Measurements from ENCODE around the gene CLK2.

DNA sequence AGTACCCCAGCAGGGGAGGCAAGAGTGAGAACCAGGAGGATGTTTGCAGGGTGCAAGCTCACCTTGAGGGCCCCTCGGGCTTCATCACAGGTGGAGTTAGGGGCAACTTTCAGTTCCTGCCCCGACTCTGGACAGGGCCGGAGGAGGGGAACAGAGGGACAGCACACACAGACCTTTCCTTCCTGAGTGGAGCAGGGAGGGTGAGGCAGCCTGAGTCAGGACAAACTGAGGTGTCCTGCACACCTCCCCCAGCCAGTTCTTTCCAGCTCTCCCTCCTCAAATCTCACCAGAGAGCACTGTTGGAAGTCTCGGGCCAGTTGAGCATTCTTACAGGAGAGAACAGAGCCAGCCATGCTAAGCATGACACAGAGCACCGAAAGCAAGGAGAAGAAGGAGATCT is 19.5 kb downstream of the CLK2 start:
- TF ChIP-seq REST (IDR thresholded peaks at IDR 0.05; ENCODE audit: unreplicated experiment): no peak
- TF ChIP-seq JUNB (IDR thresholded peaks at IDR 0.05; ENCODE audit: unreplicated experiment): no peak
- no peak for TF ChIP-seq EZH2 (IDR thresholded peaks at IDR 0.05; ENCODE audit: low read depth, unreplicated experiment)
- TF ChIP-seq, protein P1, sequence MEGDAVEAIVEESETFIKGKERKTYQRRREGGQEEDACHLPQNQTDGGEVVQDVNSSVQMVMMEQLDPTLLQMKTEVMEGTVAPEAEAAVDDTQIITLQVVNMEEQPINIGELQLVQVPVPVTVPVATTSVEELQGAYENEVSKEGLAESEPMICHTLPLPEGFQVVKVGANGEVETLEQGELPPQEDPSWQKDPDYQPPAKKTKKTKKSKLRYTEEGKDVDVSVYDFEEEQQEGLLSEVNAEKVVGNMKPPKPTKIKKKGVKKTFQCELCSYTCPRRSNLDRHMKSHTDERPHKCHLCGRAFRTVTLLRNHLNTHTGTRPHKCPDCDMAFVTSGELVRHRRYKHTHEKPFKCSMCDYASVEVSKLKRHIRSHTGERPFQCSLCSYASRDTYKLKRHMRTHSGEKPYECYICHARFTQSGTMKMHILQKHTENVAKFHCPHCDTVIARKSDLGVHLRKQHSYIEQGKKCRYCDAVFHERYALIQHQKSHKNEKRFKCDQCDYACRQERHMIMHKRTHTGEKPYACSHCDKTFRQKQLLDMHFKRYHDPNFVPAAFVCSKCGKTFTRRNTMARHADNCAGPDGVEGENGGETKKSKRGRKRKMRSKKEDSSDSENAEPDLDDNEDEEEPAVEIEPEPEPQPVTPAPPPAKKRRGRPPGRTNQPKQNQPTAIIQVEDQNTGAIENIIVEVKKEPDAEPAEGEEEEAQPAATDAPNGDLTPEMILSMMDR (conservative IDR thresholded peaks at IDR 0.05; ENCODE audit: low read depth in 2 of 2): no peak
- TF ChIP-seq CREB1 (CRISPR knock-in tag; IDR thresholded peaks at IDR 0.05; ENCODE audit: low read depth): no peak
- no peak for TF ChIP-seq POLR2AphosphoS5 (IDR thresholded peaks at IDR 0.05; ENCODE audit: low read depth)
- no peak for TF ChIP-seq ZNF331 (CRISPR knock-in tag; IDR thresholded peaks at IDR 0.05; ENCODE audit: low read depth)
- TF ChIP-seq EZH2phosphoT487 (IDR thresholded peaks at IDR 0.05; ENCODE audit: unreplicated experiment): no peak
- TF ChIP-seq, protein P2, sequence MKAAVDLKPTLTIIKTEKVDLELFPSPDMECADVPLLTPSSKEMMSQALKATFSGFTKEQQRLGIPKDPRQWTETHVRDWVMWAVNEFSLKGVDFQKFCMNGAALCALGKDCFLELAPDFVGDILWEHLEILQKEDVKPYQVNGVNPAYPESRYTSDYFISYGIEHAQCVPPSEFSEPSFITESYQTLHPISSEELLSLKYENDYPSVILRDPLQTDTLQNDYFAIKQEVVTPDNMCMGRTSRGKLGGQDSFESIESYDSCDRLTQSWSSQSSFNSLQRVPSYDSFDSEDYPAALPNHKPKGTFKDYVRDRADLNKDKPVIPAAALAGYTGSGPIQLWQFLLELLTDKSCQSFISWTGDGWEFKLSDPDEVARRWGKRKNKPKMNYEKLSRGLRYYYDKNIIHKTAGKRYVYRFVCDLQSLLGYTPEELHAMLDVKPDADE (IDR thresholded peaks at IDR 0.05): no peak
- no peak for TF ChIP-seq ZNF462 (CRISPR knock-in tag; IDR thresholded peaks at IDR 0.05)
- no peak for TF ChIP-seq STAT1 (IDR thresholded peaks at IDR 0.05; ENCODE audit: unreplicated experiment)
- no peak for TF ChIP-seq NANOG (IDR thresholded peaks at IDR 0.05; ENCODE audit: borderline replicate concordance)
- no peak for TF ChIP-seq ZNF114 (CRISPR knock-in tag; IDR thresholded peaks at IDR 0.05)
